KMS-11 (cell line): ENCODE data around the gene FAM83G.

Experiments
- H2AFZ ChIP-seq: fragments of 200-600 bp; sonication (generic); 2 replicates; pipeline ENCODE4 v1.6.1; 2016; ENCODE audit warnings: antibody characterized with exemption, mixed run types, low read depth
- H3K27ac ChIP-seq: fragments of 200-600 bp; sonication (generic); 2 replicates; pipeline ENCODE4 v1.6.1; 2016; ENCODE audit warnings: mild to moderate bottlenecking, mixed run types
- H3K27me3 ChIP-seq: fragments of 200-600 bp; sonication (generic); 2 replicates; pipeline ENCODE4 v1.6.1; 2017; ENCODE audit warnings: mild to moderate bottlenecking, low read depth, mixed run types, moderate library complexity; ENCODE audit not compliant: insufficient read depth
- H3K36me3 ChIP-seq: fragments of 200-600 bp; sonication (generic); 2 replicates; pipeline ENCODE4 v1.6.1; 2017; ENCODE audit warnings: mild to moderate bottlenecking, mixed run types; ENCODE audit not compliant: insufficient read depth
- H3K4me1 ChIP-seq: fragments of 200-600 bp; sonication (generic); 2 replicates; pipeline ENCODE4 v1.6.1; 2016; ENCODE audit warnings: mild to moderate bottlenecking, low read depth, mixed run types; ENCODE audit not compliant: poor library complexity, severe bottlenecking
- H3K4me2 ChIP-seq: fragments of 200-600 bp; sonication (generic); 2 replicates; pipeline ENCODE4 v1.7.0; 2016; ENCODE audit warnings: mild to moderate bottlenecking, mixed run types
- H3K4me3 ChIP-seq: fragments of 200-600 bp; sonication (generic); IDR thresholded peaks from 2 replicates; pipeline ENCODE4 v1.6.1; 2017; ENCODE audit warnings: low read depth, low read length, mixed read lengths; ENCODE audit not compliant: insufficient read depth
- H3K79me2 ChIP-seq: fragments of 200-600 bp; sonication (generic); 2 replicates; pipeline ENCODE4 v1.6.1; 2016; ENCODE audit warnings: low read depth, mixed run types; ENCODE audit not compliant: insufficient read depth
- H3K9ac ChIP-seq: fragments of 200-600 bp; sonication (generic); 2 replicates; pipeline ENCODE4 v1.6.1; 2016; ENCODE audit warnings: mild to moderate bottlenecking, mixed run types
- H4K20me1 ChIP-seq: fragments of 200-600 bp; sonication (generic); 2 replicates; pipeline ENCODE4 v1.6.1; 2016; ENCODE audit warnings: mild to moderate bottlenecking, mixed run types; ENCODE audit not compliant: insufficient read depth
- TF ChIP-seq, protein P1 (sequence below): fragments of 200-600 bp; sonication (generic); conservative IDR thresholded peaks from 2 replicates; pipeline ENCODE4 v1.6.1; 2017; ENCODE audit warnings: low read depth, mild to moderate bottlenecking, antibody characterized with exemption, low read length, moderate library complexity, mixed read lengths

Gene FAM83G

DNA sequence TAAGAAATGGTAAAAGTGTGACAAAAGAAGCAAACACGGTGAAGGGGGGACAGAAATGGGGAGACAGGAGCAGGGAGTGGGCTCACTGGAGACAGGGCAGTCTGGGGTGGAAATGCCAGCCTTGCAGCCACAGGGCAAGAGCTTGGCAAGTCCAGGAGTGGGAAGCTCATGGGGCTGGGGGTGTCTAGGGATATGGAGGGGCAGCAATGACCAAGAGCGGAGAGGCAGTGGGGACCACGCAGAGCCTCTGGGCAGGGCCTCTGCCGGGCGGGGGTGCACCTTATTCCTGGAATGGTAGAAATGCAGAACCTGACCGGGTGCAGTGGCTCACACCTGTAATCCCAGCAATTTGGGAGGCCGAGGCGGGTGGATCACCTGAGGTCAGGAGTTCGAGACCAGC, 40.0 kb downstream of the FAM83G start:
- Histone ChIP-seq H3K27me3 (no peaks in the 10 kb centered on the region), H3K9ac (no peak overlapping the region), H4K20me1 (no peaks in the 10 kb centered on the region), H3K79me2 (no peaks in the 10 kb centered on the region), H3K4me3 (no peak overlapping the region), H2AFZ (no peak overlapping the region), H3K36me3 (no peaks in the 10 kb centered on the region), H3K4me1 (no peaks in the 10 kb centered on the region), H3K4me2 (no peak overlapping the region), H3K27ac (no peak overlapping the region)
- TF ChIP-seq, protein P1, sequence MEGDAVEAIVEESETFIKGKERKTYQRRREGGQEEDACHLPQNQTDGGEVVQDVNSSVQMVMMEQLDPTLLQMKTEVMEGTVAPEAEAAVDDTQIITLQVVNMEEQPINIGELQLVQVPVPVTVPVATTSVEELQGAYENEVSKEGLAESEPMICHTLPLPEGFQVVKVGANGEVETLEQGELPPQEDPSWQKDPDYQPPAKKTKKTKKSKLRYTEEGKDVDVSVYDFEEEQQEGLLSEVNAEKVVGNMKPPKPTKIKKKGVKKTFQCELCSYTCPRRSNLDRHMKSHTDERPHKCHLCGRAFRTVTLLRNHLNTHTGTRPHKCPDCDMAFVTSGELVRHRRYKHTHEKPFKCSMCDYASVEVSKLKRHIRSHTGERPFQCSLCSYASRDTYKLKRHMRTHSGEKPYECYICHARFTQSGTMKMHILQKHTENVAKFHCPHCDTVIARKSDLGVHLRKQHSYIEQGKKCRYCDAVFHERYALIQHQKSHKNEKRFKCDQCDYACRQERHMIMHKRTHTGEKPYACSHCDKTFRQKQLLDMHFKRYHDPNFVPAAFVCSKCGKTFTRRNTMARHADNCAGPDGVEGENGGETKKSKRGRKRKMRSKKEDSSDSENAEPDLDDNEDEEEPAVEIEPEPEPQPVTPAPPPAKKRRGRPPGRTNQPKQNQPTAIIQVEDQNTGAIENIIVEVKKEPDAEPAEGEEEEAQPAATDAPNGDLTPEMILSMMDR = no peak

GRCh38 chr17:18964018-18964351, 40.6 kb downstream of the FAM83G start:
- no peaks in the 10 kb centered on the region for H4K20me1 ChIP-seq
- no peak overlapping the region for H3K9ac ChIP-seq
- TF ChIP-seq, protein P1 = no peak
- H3K4me2 ChIP-seq = no peak overlapping the region
- H3K4me1 ChIP-seq = no peaks in the 10 kb centered on the region
- no peaks in the 10 kb centered on the region for H3K36me3 ChIP-seq
- H3K27me3 ChIP-seq = no peaks in the 10 kb centered on the region
- H3K79me2 ChIP-seq = no peaks in the 10 kb centered on the region
- no peak overlapping the region for H3K27ac ChIP-seq
- no peak overlapping the region for H3K4me3 ChIP-seq
- H2AFZ ChIP-seq = no peak overlapping the region

DNA sequence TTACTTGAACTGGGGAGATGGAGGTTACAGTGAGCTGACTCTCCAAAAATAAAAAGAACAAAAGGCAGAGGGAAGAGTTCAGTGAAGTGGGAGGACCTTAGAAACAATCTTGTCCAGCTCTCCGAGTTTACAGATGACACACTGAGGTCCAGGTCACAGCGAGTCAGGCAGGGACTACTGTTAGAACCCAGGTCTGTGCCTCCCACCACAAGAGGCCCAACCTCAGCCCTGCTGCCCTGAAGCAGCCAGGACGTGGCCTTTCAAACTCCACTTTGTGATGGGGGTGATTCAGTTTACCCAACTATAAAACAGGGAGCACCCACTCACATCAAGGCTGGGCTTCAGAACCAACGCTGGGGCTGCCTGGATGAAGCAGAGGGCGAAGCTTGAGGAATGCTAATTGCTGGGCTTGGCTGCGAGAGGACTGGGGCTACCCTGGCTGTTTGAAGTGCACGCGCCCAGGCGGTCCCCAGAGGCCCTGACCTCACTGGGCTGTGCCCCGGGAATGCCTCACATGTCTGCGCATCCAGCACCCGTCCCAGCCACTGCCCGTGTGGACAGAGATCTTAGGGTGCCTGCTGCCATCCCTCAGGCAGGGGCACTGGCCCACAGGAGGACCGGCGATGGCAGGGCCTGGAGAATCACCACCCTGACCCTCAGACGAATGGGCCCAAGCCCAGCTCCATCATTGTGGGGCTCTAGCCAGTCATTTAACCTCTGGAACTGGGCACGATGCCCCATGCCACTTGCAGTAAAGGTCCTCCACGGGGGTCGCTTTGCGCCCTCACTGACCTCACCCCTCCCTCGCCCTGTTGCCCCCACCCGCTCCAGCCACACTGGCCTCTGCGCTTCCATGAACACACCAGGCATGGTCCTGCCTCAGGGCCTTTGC, 41.2 kb downstream of the FAM83G start:
- H3K27ac ChIP-seq = no peak overlapping the region
- TF ChIP-seq, protein P1 = no peak

GRCh38 chr17:18962494-18962815, 42.1 kb downstream of the FAM83G start:
- H3K4me3 ChIP-seq = no peak overlapping the region
- H3K4me1 ChIP-seq = no peaks in the 10 kb centered on the region
- no peaks in the 10 kb centered on the region for H3K36me3 ChIP-seq
- no peaks in the 10 kb centered on the region for H3K79me2 ChIP-seq
- TF ChIP-seq, protein P1 = no peak
- no peak overlapping the region for H3K9ac ChIP-seq
- H3K27ac ChIP-seq = no peak overlapping the region
- H3K4me2 ChIP-seq = no peak overlapping the region
- H4K20me1 ChIP-seq = no peaks in the 10 kb centered on the region
- no peak overlapping the region for H2AFZ ChIP-seq
- H3K27me3 ChIP-seq = no peaks in the 10 kb centered on the region

More for the DNA sequence above, 41.2 kb downstream of the FAM83G start:
- H3K4me2 ChIP-seq = no peak overlapping the region
- no peak overlapping the region for H3K4me3 ChIP-seq
- H3K36me3 ChIP-seq = no peaks in the 10 kb centered on the region
- H2AFZ ChIP-seq = no peak overlapping the region
- H3K4me1 ChIP-seq = no peaks in the 10 kb centered on the region
- H3K27me3 ChIP-seq = no peaks in the 10 kb centered on the region
- no peaks in the 10 kb centered on the region for H3K79me2 ChIP-seq
- no peak overlapping the region for H3K9ac ChIP-seq
- H4K20me1 ChIP-seq = no peaks in the 10 kb centered on the region
